OCI-LY3 (cell line): Measurements from ENCODE around the gene GNAI3.

Source experiments
- CTCF ChIP-seq: fragments of 200-600, 300-600 bp; sonication (generic); IDR thresholded peaks from 2 replicates; pipeline ENCODE4 v1.5.1; 2014; ENCODE audit warnings: antibody characterized with exemption, low read length, low read depth
- EZH2phosphoT487 ChIP-seq: fragments of 200-600 bp; shearing (Covaris generic); IDR thresholded peaks from 2 replicates; pipeline ENCODE4 v1.6.1; 2018; ENCODE audit warnings: antibody characterized with exemption, mixed run types, low read depth

GRCh38 chr1:109548321-109549267, at the start of gene GNAI3:
- no peak for TF ChIP-seq CTCF
- TF ChIP-seq EZH2phosphoT487, result no peak
